ENCODE results near the gene GNAT2.

DNA sequence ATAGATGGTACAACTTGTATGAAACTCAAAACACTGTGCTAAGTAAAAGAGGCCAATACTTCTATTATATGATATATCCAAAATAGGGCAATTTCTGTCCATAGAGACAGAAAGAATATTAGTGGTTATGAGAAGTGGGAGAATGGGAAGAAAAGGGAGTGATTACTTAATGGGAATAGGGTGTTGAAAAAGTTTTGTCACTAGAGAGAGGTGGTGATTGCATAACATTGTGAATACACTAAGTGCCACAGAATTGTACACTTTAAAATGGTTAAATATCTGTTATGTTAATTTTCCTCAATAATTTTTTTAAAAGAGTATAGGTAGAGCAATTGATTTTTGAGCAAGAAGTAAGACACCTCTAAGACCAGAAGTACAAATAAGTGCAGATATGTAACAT, 29.7 kb downstream of the GNAT2 start:
- TF ChIP-seq, protein P1, sequence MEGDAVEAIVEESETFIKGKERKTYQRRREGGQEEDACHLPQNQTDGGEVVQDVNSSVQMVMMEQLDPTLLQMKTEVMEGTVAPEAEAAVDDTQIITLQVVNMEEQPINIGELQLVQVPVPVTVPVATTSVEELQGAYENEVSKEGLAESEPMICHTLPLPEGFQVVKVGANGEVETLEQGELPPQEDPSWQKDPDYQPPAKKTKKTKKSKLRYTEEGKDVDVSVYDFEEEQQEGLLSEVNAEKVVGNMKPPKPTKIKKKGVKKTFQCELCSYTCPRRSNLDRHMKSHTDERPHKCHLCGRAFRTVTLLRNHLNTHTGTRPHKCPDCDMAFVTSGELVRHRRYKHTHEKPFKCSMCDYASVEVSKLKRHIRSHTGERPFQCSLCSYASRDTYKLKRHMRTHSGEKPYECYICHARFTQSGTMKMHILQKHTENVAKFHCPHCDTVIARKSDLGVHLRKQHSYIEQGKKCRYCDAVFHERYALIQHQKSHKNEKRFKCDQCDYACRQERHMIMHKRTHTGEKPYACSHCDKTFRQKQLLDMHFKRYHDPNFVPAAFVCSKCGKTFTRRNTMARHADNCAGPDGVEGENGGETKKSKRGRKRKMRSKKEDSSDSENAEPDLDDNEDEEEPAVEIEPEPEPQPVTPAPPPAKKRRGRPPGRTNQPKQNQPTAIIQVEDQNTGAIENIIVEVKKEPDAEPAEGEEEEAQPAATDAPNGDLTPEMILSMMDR (IDR thresholded peaks at IDR 0.05), result no peak
- TF ChIP-seq EP300 (IDR thresholded peaks at IDR 0.05), result no peak
